Activated effector memory CD4-positive, alpha-beta T cell treated with Interleukin-2 at 50 U/mL for 16 hours (primary cell): ENCODE results near the gene NFAM1.

ENCODE experiments used
- DNase-seq: peaks from one replicate; pipeline ENCODE4 v3.0.0-alpha.2; 2020

Gene NFAM1

DNA sequence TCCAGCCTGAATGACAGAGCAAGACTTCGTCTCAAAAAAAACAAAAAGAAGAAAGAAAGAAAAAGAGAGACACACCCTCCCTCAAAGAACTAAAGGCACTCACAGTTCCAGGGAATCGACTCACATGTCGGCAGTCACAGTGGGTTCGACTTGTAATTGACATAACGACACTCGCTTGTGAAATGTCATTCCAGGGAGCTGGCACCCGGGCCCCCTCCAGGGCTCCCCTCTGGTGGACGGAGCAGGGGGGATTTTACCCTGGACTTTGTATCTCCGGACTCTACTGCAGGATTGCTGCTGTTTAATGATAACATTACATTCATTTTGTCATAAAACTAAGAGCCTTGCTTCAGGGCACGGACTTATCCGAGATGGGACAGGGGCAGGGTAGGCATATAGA, 18.2 kb downstream of the NFAM1 start:
- DNase-seq: no peak

- DNase-seq: no peak
Measured at GRCh38 chr22:42412744-42413333, 19.4 kb downstream of the NFAM1 start.

DNA sequence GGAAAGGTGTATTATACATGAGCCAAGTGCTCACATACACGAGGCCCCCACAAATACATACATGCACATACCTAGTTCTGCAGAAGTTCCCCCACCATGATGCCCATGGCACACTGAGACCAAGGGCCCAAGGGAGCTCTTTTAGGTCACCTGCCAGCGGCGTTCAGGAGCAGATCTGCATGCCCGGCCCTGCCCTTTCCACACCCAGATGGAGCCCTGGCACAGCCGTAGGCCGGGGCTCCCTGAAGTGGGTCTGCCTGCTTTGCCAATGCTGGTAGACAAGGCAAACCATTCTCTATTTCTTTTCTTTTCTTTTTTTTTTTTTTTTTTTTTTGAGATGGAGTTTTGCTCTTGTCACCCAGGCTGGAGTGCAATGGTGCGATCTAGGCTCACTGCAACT, 21.5 kb downstream of the NFAM1 start:
- DNase-seq: no peak

- DNase-seq: no peak
Measured at GRCh38 chr22:42408810-42409529, 23.2 kb downstream of the NFAM1 start.

DNA sequence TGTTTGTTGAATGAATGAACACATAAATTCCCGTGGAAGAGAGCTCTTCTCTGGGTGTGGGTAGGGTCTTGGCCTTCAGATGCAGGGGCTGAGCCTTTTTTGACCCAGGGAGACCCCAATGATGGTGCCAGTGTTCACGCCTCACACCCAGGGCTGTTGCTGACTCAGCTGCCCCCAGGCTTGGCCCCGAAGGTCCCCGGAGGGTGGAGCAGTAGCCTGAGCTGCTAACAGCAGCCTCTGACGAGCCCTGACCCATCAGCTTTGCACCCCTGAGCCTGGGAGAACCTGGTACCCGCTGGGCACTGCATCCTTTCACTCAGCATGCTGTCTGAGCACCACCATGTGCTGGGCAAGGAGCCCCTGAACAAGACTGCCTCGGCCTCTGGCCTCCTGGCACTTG, 23.9 kb downstream of the NFAM1 start:
- DNase-seq: no peak

- no peak for DNase-seq
Measured at GRCh38 chr22:42404266-42404665, 27.9 kb downstream of the NFAM1 start.

- no peak for DNase-seq
Measured at GRCh38 chr22:42401535-42402334, 30.5 kb downstream of the NFAM1 start.

DNA sequence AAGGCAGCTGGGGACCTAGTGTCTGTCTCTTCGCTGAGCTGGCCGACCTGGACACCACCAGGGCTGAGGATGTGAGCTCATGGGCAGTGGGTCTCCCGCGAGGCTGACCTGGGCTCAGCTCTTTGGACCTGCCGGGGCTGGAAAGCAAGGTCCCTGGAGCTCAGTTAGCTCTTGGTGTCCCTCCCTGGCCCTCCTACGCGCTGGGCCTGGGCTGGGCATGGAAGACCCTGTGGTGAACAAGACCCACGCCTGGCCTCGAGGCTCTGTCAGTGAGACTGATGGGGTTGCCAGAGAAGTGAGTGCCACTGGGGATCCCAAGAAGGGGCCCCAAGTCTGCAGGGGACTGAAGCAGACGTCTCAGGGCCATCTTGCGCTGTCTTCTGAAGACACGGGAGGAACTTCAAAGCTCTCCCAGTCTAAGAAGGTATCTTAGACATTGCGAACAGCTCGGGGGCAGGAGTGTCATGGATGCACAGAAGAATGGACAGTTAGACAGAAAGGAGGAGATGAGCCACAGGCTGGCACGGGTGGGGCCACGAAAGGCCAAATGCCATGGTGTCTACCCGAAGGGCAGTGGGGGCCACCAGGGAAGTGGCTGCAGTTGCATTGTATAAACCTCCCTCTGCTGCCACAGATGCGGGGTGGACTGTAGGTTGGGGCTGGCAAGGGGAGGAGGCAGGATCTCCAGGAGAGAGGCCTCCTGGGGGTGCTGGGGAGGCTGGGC, 31.2 kb downstream of the NFAM1 start:
- no peak for DNase-seq

GRCh38 chr22:42399315-42400271, 32.6 kb downstream of the NFAM1 start:
- DNase-seq: no peak

DNA sequence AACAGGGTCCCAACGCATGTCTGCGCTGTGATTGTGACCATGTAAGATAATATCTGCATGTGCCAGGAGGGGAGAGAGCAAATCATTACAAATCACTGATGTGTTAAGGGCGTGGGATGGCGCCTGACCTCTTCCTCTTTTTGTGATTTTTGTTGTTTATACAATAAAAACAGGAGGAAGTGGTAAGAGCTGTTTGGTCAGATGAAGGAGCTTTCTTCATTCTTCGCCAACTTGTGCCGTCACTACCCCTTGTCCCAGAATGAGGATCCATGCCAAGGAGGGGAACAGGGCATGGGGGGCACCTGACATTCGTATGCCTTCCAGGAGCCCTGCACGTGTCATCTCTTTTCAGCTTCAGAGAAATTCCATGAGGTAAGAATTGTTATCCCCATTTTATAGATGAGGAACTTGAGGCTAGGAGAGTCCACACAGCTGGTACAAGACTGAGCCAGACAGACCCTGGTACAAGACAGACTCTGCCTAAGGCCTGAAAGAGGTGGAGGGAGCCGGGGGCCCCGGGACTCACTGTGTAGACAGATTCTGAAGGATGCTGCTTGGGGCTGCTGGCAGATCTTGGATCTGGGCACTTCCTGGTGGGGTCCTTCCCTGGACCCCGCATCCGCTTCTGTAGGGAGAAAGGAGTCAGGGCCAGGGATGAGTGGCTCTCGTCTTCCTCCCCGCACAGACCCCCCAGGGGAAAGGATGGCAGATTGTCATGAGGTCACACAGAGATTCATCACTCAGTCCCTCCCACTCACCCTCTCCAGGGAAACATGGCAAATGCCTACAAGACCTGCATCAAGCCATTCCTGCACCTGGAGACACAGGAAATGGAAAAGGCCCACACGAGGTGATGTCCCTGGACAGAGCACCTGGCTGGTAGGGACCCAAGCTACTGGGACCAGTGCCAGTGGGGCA, 34.6 kb downstream of the NFAM1 start:
- no peak for DNase-seq

DNA sequence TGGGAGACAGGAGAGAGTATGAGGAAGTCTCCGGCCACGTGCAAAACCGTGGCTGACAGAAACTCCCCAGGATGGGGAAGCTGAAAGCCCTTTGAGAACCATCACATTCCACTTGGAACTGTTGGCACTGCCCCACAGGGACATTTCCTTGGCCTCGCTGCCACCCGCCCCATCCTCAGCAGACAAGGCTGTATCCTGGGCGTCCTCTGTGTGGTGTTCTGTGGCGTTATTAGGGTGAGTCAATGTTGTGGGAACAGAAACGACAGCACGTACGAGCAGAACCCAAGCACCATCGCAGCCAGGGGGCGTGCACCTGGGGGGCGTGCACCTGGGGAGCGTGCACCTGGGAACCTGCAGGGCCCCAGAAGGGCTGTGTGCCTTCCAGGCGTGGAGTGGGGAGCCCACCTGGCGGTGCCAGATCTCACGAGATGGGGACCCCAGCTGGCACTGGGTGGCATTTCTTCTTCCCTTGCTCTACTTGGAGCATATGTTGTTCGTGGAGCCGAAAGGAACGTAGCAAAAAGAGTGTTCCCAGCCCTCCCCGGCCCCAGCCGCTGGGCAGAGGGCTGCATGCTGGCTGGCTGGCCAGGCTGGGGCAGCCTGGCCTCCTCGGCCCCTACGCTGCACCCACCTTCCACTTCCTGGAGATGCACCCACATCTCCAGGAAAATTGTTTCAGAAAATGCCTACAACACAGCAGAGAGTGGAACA, 35.4 kb downstream of the NFAM1 start:
- DNase-seq: no peak

DNA sequence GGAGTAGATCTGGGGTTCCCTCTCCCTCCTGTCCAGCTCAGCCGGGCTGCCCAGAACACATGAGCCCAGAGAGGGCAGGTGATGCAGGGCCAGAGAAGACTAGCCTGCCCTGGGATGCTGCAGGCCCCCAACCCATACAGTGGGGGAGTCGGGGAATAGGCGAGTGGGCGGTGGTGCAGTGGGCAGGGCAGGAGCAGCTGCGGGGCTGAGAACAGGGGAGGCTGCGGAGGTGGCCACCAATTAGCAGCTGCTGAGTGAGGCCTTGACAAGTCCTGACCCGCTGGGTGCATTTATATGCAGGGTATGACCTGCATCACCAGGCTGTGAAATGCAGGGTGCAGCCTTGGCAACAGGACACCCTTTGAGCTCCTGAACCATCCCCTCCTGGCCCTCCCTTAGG, 43.1 kb downstream of the NFAM1 start:
- DNase-seq: no peak

DNA sequence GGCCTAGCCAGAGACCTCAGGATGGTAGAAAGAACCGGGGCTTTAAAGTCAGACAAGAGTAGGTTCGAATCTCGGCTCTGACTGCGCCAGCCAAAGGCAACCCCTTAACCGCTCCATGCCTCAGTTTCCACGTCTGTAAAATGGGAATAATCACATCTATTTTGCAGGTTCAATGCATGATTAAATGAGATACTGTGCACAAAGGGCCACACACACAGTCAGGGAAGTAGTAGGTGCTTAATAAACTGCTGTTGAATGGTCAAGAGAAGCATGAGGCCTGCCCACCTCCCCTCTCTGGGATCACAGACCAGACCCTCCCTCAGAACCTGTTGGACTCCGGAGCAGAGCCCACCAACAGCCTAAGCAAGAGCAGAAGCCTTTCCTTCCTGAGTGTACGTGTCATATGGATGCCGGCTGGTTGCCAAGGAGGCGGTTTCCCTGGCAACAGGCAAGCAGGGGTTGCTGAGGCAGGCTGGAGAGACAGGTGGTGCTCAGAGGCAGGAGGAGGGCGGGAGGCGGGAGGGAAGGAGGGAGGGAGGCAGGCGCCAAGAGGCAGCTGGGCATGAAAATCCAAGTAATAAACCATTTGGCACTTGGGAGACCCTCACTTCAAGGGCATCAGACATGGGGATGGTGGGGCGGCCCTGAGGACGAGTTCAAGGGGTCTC, 43.9 kb downstream of the NFAM1 start:
- no peak for DNase-seq

DNA sequence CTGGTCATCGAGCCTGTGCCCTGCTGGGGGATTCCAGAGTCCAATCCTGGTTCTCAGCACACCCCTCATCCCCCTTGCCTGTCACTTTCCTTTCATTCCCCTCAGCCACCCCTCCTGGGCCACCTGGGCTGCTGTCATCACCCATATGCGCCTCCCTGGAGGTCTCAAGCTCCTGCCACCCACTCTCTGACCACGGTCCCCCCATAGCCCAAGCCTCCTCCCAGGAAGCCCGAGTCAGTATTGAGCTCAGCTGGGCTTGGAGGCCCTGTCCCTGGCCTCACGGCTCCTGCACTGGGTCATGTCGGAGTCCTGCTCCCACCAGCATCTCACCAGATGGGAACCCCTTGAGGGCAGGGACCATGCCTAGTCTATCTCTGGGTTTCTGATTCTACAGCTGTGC, 44.6 kb downstream of the NFAM1 start:
- no peak for DNase-seq

DNA sequence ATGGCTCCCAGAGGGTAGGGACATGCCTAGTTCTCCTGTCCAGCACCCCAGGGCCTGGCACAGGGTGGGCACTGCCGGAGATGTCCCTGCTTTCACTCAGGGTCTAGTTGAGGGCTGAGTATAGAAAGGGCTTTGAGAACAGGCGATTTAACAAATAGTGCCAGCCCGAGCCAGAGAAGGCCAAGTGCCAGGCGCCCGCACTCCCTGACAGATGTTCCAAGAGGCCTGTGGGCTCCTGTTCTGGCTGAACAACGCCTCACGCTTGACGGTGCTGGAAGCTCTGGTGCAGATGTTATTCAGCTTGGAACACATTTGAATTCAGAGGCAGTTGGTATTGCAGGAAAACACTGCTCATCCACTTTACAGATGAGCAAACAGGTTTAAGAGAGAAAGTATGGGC, 46.5 kb downstream of the NFAM1 start:
- DNase-seq: no peak

GRCh38 chr22:42384506-42384905, 47.7 kb downstream of the NFAM1 start:
- no peak for DNase-seq

DNA sequence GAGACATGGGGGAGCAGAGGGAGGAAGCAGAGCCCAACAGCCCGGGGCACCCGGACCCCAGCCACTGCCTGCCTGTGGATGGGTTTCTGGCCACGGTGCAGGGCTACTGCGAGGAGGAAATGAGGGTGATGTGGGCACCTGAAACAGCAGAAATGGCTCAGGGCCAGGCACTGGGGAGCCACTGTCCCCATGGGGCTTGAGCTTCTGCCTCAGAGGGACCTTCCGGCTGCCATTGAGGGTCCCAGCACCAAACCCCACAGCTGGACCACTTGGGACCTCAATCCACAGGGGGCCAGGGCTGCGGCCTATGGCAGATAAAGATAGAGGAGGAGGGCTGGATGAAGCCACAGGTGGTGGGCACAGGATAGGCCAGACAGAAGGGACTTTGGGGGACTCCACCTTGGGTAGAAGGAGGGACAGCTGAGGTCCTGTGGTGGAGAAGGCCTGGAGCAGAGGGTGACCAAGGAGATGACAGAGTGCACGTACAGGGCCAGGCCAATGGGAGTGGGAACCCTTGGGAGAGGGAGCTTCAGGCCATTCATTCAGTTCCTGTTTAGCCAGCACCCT, 48.3 kb downstream of the NFAM1 start:
- DNase-seq: no peak

DNA sequence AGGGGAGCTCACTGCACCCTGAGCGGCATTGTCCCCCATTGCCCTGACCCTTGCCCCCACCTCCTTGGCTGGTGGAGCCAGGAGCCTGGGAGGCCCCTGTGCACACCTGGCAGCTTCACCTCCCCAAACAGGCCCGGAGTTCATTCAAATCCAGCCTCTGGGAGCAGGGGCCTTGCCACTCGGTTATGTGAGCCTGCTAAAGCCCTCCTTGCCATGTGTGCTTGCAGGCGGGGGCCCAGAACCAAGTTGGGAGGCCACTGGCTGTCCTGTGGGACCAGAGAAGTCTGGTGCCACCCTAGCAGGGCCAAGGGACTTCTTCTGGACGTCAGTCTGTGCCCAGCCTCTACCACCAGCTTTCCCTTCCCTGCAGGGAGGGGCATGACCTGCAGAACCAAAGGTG, 48.9 kb downstream of the NFAM1 start:
- DNase-seq: no peak

DNA sequence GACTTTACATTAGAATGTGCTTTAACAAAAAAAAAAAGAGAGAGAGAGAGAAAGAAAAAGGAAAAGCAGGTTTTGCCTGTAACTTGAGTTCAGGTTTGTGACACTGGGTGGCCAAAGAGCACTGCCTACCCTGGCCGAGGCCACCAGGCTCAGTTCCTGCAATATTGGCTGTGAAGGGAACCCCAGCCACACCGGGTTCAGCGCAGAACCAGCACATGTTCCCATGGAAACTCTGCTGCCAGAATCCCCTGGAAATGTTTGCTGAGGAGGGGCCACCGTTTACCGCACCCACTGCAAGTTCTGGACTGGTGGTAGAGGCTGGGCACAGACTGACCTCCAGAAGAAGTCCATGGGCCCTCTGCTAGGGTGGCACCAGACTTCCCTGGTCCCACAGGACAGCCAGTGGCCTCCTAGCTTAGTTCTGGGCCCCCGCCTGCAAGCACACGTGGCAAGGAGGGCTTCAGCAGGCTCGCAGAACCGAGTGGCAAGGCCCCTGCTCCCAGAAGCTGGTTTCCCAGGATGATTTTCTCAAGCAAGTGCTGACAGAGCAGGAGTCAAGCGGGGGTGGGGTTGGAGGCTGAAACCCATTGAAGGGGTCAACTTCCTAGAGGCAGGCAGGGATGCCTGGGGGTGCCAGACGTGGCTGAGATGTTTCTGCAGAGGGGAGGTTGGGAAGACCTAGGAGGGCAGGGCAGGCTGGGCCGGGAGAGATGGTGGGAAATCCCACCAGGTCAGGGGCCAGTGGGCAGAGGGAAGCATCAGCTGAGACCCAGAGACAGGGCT, 51.2 kb downstream of the NFAM1 start:
- no peak for DNase-seq
